CD4-positive, alpha-beta T cell treated with Interferon gamma for 1 hour (primary cell): ENCODE measurements around the gene HSPA12A.

Experiments used
- DNase-seq: peaks from one replicate; pipeline ENCODE4 v3.0.0-alpha.2; 2020

HSPA12A gene

GRCh38 chr10:116663342-116663741 is 79.0 kb downstream of the HSPA12A start:
- DNase-seq = no peak

- DNase-seq = no peak
Observed at GRCh38 chr10:116660860-116661259, 81.5 kb downstream of the HSPA12A start.

- no peak for DNase-seq
Observed at GRCh38 chr10:116659049-116659670, 83.2 kb downstream of the HSPA12A start.

- no peak for DNase-seq
Observed at GRCh38 chr10:116657863-116658551, 84.4 kb downstream of the HSPA12A start.

- DNase-seq = no peak
Observed at GRCh38 chr10:116656044-116656443, 86.3 kb downstream of the HSPA12A start.

GRCh38 chr10:116655568-116655967 is 86.8 kb downstream of the HSPA12A start:
- no peak for DNase-seq

- DNase-seq = no peak
Observed at GRCh38 chr10:116654816-116655215, 87.5 kb downstream of the HSPA12A start.

- DNase-seq = no peak
Observed at GRCh38 chr10:116653885-116654284, 88.5 kb downstream of the HSPA12A start.

GRCh38 chr10:116648903-116649302 is 93.5 kb downstream of the HSPA12A start:
- DNase-seq = no peak

GRCh38 chr10:116646502-116646901 is 95.9 kb downstream of the HSPA12A start:
- no peak for DNase-seq

- DNase-seq = no peak
Observed at GRCh38 chr10:116637830-116638229, 104.5 kb downstream of the HSPA12A start.

GRCh38 chr10:116636976-116637375 is 105.4 kb downstream of the HSPA12A start:
- DNase-seq = no peak

- no peak for DNase-seq
Observed at GRCh38 chr10:116636385-116636784, 106.0 kb downstream of the HSPA12A start.

GRCh38 chr10:116634126-116634975 is 108.0 kb downstream of the HSPA12A start:
- DNase-seq = no peak

GRCh38 chr10:116633216-116633600 is 109.2 kb downstream of the HSPA12A start:
- DNase-seq = no peak

GRCh38 chr10:116632596-116633215 is 109.7 kb downstream of the HSPA12A start:
- DNase-seq = no peak

GRCh38 chr10:116631871-116632295 is 110.5 kb downstream of the HSPA12A start:
- DNase-seq = no peak

GRCh38 chr10:116630020-116630419 is 112.3 kb downstream of the HSPA12A start:
- no peak for DNase-seq

GRCh38 chr10:116629340-116629739 is 113.0 kb downstream of the HSPA12A start:
- no peak for DNase-seq

GRCh38 chr10:116627386-116627933 is 114.9 kb downstream of the HSPA12A start:
- DNase-seq = no peak

GRCh38 chr10:116626815-116627214 is 115.6 kb downstream of the HSPA12A start:
- DNase-seq = no peak

- DNase-seq = no peak
Observed at GRCh38 chr10:116625845-116626244, 116.5 kb downstream of the HSPA12A start.
